Stimulated activated CD8-positive, alpha-beta memory T cell treated with anti-CD3 and anti-CD28 coated beads, Interleukin-4, amount 100 ng/mL, for 24 hours (primary cell): ENCODE measurements around the gene APOC1.
"Not testable (repeated sequence)": the region's sequence is repeated elsewhere in the genome, so short reads cannot be mapped to it uniquely, and the experiment has no call there.

Experiments used
- DNase-seq: peaks from one replicate; pipeline ENCODE4 v3.0.0-alpha.2; 2020; ENCODE audit warnings: low read depth

The APOC1 gene

GRCh38 chr19:44889830-44890365 lies 24.5 kb upstream of the APOC1 start:
- DNase-seq, result no peak

GRCh38 chr19:44890366-44891015 lies 23.9 kb upstream of the APOC1 start:
- DNase-seq, result no peak

- DNase-seq, result peak; percentile 100
These were observed 23.2 kb upstream of the APOC1 start, which contains the start of gene TOMM40 for GRCh38 chr19:44891016-44891882. TOMM40 (plus strand) TSS chr19:44891254; CDS start chr19:44891416, 162 bp downstream.

- no peak for DNase-seq
These were observed 21.5 kb upstream of the APOC1 start for GRCh38 chr19:44892932-44893331.

GRCh38 chr19:44893332-44894051 lies 20.9 kb upstream of the APOC1 start:
- DNase-seq, result no peak

GRCh38 chr19:44894052-44894400 lies 20.4 kb upstream of the APOC1 start:
- no peak for DNase-seq

GRCh38 chr19:44894946-44895345 lies 19.5 kb upstream of the APOC1 start:
- no peak for DNase-seq

GRCh38 chr19:44897835-44898234 lies 16.6 kb upstream of the APOC1 start:
- DNase-seq, result no peak

- no peak for DNase-seq
These were observed 13.8 kb upstream of the APOC1 start for GRCh38 chr19:44900328-44901244.

- DNase-seq, result no peak
These were observed 11.2 kb upstream of the APOC1 start for GRCh38 chr19:44903216-44903601.

- DNase-seq, result peak; percentile 68
These were observed 10.6 kb upstream of the APOC1 start for GRCh38 chr19:44903602-44904425.

GRCh38 chr19:44904426-44904994 lies 9.9 kb upstream of the APOC1 start:
- no peak for DNase-seq

GRCh38 chr19:44905437-44906160 lies 8.8 kb upstream of the APOC1 start, which contains the start of gene APOE:
APOE (plus strand) TSS chr19:44905796; CDS start chr19:44906625, 829 bp downstream.
- no peak for DNase-seq

- no peak for DNase-seq
These were observed 6.8 kb upstream of the APOC1 start for GRCh38 chr19:44907613-44908012.

- DNase-seq, result no peak
These were observed 6.2 kb upstream of the APOC1 start for GRCh38 chr19:44908074-44908835.

- DNase-seq, result no peak
These were observed 5.6 kb upstream of the APOC1 start for GRCh38 chr19:44908836-44909261.

GRCh38 chr19:44909775-44910174 lies 4.6 kb upstream of the APOC1 start:
- no peak for DNase-seq

GRCh38 chr19:44911896-44912295 lies 2.5 kb upstream of the APOC1 start:
- DNase-seq, result not testable (repeated sequence)

GRCh38 chr19:44912854-44913253 lies 1.6 kb upstream of the APOC1 start:
- DNase-seq, result no peak
